GM21723 (cell line): Measurements from ENCODE around the gene COL16A1.
A peak's percentile ranks its signal among the peaks of the same experiment; 100 is the strongest.

ENCODE experiments used
- ATAC-seq: cut with Tn5 transposase; IDR thresholded peaks from one replicate; pipeline ENCODE4 v1.9.1; 2021; ENCODE audit warnings: mild to moderate bottlenecking, moderate library complexity; ENCODE audit not compliant: unreplicated experiment

Gene COL16A1

GRCh38 chr1:31651089-31651420 is 52.8 kb downstream of the COL16A1 start:
- no peak for ATAC-seq

- ATAC-seq: no peak
These were observed 53.4 kb downstream of the COL16A1 start for GRCh38 chr1:31650161-31651088.

- no peak for ATAC-seq
These were observed 55.0 kb downstream of the COL16A1 start for GRCh38 chr1:31648641-31649357.

GRCh38 chr1:31648190-31648589 is 55.6 kb downstream of the COL16A1 start:
- no peak for ATAC-seq

- ATAC-seq: no peak
These were observed 56.7 kb downstream of the COL16A1 start for GRCh38 chr1:31647106-31647505.

GRCh38 chr1:31646259-31646960 is 57.4 kb downstream of the COL16A1 start:
- no peak for ATAC-seq

GRCh38 chr1:31645274-31645568 is 58.6 kb downstream of the COL16A1 start:
- ATAC-seq: no peak

- ATAC-seq: peak; percentile 89
These were observed 59.1 kb downstream of the COL16A1 start, which contains the start of gene PEF1 for GRCh38 chr1:31644560-31645273. Gene PEF1 (minus strand): TSS chr1:31644876. CDS start chr1:31644864, 12 bp downstream.

GRCh38 chr1:31643976-31644559 is 59.7 kb downstream of the COL16A1 start:
- no peak for ATAC-seq

GRCh38 chr1:31642897-31643296 is 60.9 kb downstream of the COL16A1 start:
- no peak for ATAC-seq

GRCh38 chr1:31642366-31642765 is 61.5 kb downstream of the COL16A1 start:
- ATAC-seq: no peak

- no peak for ATAC-seq
These were observed 62.9 kb downstream of the COL16A1 start for GRCh38 chr1:31640964-31641363.

- no peak for ATAC-seq
These were observed 63.6 kb downstream of the COL16A1 start for GRCh38 chr1:31640179-31640578.

GRCh38 chr1:31639543-31639942 is 64.3 kb downstream of the COL16A1 start:
- ATAC-seq: no peak

- no peak for ATAC-seq
These were observed 65.7 kb downstream of the COL16A1 start for GRCh38 chr1:31637915-31638673.

GRCh38 chr1:31633117-31633516 is 70.7 kb downstream of the COL16A1 start:
- no peak for ATAC-seq

GRCh38 chr1:31632649-31633048 is 71.2 kb downstream of the COL16A1 start:
- no peak for ATAC-seq

- ATAC-seq: no peak
These were observed 74.8 kb downstream of the COL16A1 start for GRCh38 chr1:31628931-31629556.

- no peak for ATAC-seq
These were observed 75.8 kb downstream of the COL16A1 start for GRCh38 chr1:31627930-31628559.
